Esophagus muscularis mucosa (tissue), 4 donors: Measurements from ENCODE around the gene DOLPP1. TPM values are rescaled to one million over a fixed set of nuclear protein-coding genes. Genes with fewer than 3 reads are reported as not detected.

ENCODE experiments used
- DNase-seq: peaks from one replicate; pipeline ENCODE4 v3.0.0-alpha.2; 2017; ENCODE audit errors: extremely low spot score
- H3K27ac ChIP-seq, 4 donors: fragments of 200-600 bp; sonication (generic); replicated peaks in 1 of 4; 1 replicate in 3 of 4; 2 replicates in 1 of 4; pipeline ENCODE4 v1.5.1; 2016 to 2019; ENCODE audit warnings: mild to moderate bottlenecking in 1 of 4
- H3K27me3 ChIP-seq, 4 donors: fragments of 200-600 bp; sonication (generic); one replicate each; pipeline versions ENCODE4 v1.5.1 to v1.6.0; 2016 to 2019
- H3K36me3 ChIP-seq, 4 donors: fragments of 200-600 bp; sonication (generic); one replicate each; pipeline ENCODE4 v1.5.1; 2016 to 2019
- H3K4me1 ChIP-seq, 4 donors: fragments of 200-600 bp; sonication (generic); one replicate each; pipeline ENCODE4 v1.5.1; 2016 to 2019
- H3K4me3 ChIP-seq, 4 donors: fragments of 200-600 bp; sonication (generic); 1 replicate in 2 of 4; 2 replicates in 2 of 4; pipeline ENCODE4 v1.5.1; 2016 to 2019; ENCODE audit warnings: mild to moderate bottlenecking in 4 of 4, moderate library complexity in 1 of 4
- H3K9me3 ChIP-seq, 4 donors: fragments of 200-600 bp; sonication (generic); 1 replicate in 3 of 4; 2 replicates in 1 of 4; pipeline ENCODE4 v1.5.1; 2016 to 2019
- EP300 ChIP-seq: sonication (generic); formaldehyde crosslinking; IDR thresholded peaks from one replicate; pipeline ENCODE4 v1.6.1; 2017; ENCODE audit warnings: antibody characterized with exemption
- POLR2A ChIP-seq: fragments of 450-650 bp; IDR thresholded peaks from one replicate; pipeline ENCODE4 v1.6.1; 2017; ENCODE audit warnings: antibody characterized with exemption, moderate library complexity, mild to moderate bottlenecking, low read depth
- POLR2AphosphoS5 ChIP-seq, 2 donors: sonication (generic); formaldehyde crosslinking; IDR thresholded peaks; one replicate each; pipeline ENCODE4 v1.6.1; 2017; ENCODE audit warnings: antibody characterized with exemption in 2 of 2
- WGBS: methylation state at CpG from one replicate; pipeline ENCODE4 v1.1.5; 2018; 5-methylcytosine and 5-hydroxymethylcytosine counted together
- intact Hi-C: fragments of 100-400 bp; cut with DNase I; formaldehyde crosslinking; loops from one replicate; pipeline ENCODE4 v1.15.1; 2023
- total RNA-seq, 4 donors: library from RNA; depleted of rRNA; stranded (reverse); fragments of >200 nt; gene quantifications; one replicate each; pipeline versions ENCODE4 v1.1.0 to v1.2.1, GENCODE V29; 2016
- TF ChIP-seq, protein P1 (sequence below), 3 experiments: fragments of 200-600 bp in 2 of 3; fragments of 450-650 bp in 1 of 3; sonication (generic) in 2 of 3; IDR thresholded peaks; one replicate each; pipeline ENCODE4 v1.5.1; 2017 to 2019; ENCODE audit warnings: antibody characterized with exemption in 3 of 3, mild to moderate bottlenecking in 2 of 3, moderate library complexity in 1 of 3

Gene DOLPP1
- total RNA-seq, 4 donors from 2014 or later = 3.0 to 5.5 (median 4.3) TPM

GRCh38 chr9:129101279-129101678, 20.4 kb downstream of the DOLPP1 start:
- H3K4me1 ChIP-seq = peaks cover 0 to 6% (median 2%) of the 10 kb centered on the region in 4 donors
- no peaks in the 10 kb centered on the region for H3K9me3 ChIP-seq
- 92% methylated on average over 7 of the region's 7 CpGs for WGBS
- DNase-seq = no peak
- H3K4me3 ChIP-seq = no peak overlapping the region
- TF ChIP-seq EP300 (no peak), POLR2A (no peak), POLR2AphosphoS5 (IDR thresholded peaks at IDR 0.05) (no peak)
- TF ChIP-seq, protein P1, sequence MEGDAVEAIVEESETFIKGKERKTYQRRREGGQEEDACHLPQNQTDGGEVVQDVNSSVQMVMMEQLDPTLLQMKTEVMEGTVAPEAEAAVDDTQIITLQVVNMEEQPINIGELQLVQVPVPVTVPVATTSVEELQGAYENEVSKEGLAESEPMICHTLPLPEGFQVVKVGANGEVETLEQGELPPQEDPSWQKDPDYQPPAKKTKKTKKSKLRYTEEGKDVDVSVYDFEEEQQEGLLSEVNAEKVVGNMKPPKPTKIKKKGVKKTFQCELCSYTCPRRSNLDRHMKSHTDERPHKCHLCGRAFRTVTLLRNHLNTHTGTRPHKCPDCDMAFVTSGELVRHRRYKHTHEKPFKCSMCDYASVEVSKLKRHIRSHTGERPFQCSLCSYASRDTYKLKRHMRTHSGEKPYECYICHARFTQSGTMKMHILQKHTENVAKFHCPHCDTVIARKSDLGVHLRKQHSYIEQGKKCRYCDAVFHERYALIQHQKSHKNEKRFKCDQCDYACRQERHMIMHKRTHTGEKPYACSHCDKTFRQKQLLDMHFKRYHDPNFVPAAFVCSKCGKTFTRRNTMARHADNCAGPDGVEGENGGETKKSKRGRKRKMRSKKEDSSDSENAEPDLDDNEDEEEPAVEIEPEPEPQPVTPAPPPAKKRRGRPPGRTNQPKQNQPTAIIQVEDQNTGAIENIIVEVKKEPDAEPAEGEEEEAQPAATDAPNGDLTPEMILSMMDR (IDR thresholded peaks at IDR 0.05) = no peak
- H3K27ac ChIP-seq = no peak overlapping the region
- H3K27me3 ChIP-seq = no peaks in the 10 kb centered on the region
- intact Hi-C loops = no loop called here
- H3K36me3 ChIP-seq = peaks cover 23 to 87% (median 61%) of the 10 kb centered on the region in 4 donors

DNA sequence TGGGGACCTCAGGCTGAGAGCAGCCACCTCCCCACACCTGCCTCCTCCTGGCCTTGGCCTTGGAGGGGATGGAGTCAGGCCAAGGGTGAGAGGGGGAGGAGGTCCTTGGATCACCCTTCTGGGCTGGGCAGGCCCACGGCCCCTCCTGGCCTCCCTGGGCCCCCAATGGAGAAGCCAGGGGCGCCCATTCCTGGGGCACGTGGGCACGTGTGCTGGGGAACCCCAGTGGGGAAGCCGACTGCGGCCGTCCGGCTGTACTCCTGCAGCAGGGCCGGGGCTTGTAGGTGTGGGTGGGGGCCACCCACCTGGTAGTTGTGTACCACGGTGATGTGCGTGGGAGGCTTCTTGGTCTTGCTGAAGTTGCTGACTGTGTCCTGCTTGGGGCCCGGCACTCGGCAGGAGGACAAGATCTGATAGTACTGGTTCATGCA, 21.2 kb downstream of the DOLPP1 start:
- H3K4me1 ChIP-seq = peaks cover 0 to 6% (median 2%) of the 10 kb centered on the region in 4 donors
- intact Hi-C loops = no loop called here
- H3K27me3 ChIP-seq = no peaks in the 10 kb centered on the region
- 85% methylated on average over 3 of the region's 13 CpGs for WGBS
- H3K4me3 ChIP-seq = no peak overlapping the region
- TF ChIP-seq POLR2AphosphoS5 (IDR thresholded peaks at IDR 0.05) (no peak), POLR2A (no peak), EP300 (no peak)
- TF ChIP-seq, protein P1 (IDR thresholded peaks at IDR 0.05) = no peak
- no peak for DNase-seq
- H3K9me3 ChIP-seq = no peaks in the 10 kb centered on the region
- no peak overlapping the region for H3K27ac ChIP-seq
- peaks cover 17 to 86% (median 59%) of the 10 kb centered on the region in 4 donors for H3K36me3 ChIP-seq

DNA sequence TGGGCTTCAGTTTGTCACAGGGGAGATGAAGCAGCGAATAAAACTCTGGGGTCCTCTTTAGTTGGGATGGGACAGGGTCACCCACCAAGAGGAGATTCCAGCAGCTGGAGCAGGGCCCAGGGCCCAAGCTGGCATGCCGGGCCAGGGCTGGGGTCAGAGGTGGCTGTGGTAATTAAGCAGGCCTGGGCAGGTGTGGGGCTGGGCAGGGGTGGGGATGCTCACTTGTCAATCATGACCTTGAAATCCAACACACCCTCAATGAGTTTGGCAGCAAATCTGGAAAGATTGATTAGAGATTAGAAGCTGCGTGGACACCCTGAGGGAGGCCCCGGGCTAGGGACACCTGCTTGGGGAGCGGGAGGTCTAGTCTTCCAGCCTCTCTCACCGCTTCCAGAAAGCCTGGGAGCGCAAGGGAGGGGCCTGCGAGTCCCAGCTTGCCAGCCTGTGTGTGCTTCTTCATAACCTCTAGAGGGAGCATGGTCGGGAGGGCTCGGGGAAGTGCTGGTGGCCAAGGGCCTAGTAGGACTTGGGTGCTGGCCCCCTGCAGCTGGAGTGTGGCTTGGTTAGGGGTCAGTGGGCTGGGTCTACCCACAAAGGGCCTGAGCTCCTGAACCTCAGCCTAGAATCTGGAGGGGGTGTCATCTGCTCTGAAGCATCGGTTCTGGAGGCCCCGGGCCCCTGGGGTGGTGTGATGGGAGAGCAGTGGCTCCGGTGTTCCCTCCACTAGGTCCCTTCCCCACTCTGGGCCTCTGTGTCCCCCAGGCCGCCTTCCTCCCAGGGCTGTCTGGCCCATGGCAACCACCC, 22.1 kb downstream of the DOLPP1 start:
- no peak for DNase-seq
- intact Hi-C loops = no loop called here
- H3K36me3 ChIP-seq = peaks cover 17 to 86% (median 59%) of the 10 kb centered on the region in 4 donors
- H3K27ac ChIP-seq = no peak overlapping the region
- H3K9me3 ChIP-seq = no peaks in the 10 kb centered on the region
- no peak overlapping the region for H3K4me3 ChIP-seq
- H3K4me1 ChIP-seq = peaks cover under 1 to 6% (median 3%) of the 10 kb centered on the region in 4 donors
- H3K27me3 ChIP-seq = no peaks in the 10 kb centered on the region
- WGBS = 49% methylated on average over 12 of the region's 14 CpGs
- TF ChIP-seq POLR2AphosphoS5 (IDR thresholded peaks at IDR 0.05) = no peak
- TF ChIP-seq POLR2A = no peak
- no peak for TF ChIP-seq EP300
- TF ChIP-seq, protein P1 (IDR thresholded peaks at IDR 0.05) = peak; percentile 8 to 55 (median 23)

GRCh38 chr9:129103595-129103965, 22.7 kb downstream of the DOLPP1 start:
- Histone ChIP-seq H3K27me3 (no peaks in the 10 kb centered on the region), H3K4me1 (peaks cover 6 to 12% (median 7%) of the 10 kb centered on the region in 4 donors), H3K9me3 (no peaks in the 10 kb centered on the region), H3K27ac (no peak overlapping the region), H3K4me3 (no peak overlapping the region), H3K36me3 (peaks cover 15 to 86% (median 55%) of the 10 kb centered on the region in 4 donors)
- WGBS = 92% methylated on average over 2 of the region's 4 CpGs
- intact Hi-C loops = no loop called here
- TF ChIP-seq, protein P1 (IDR thresholded peaks at IDR 0.05) = no peak
- TF ChIP-seq POLR2AphosphoS5 (IDR thresholded peaks at IDR 0.05) (no peak), POLR2A (no peak), EP300 (no peak)
- no peak for DNase-seq
